Suppressor macrophage treated with lipopolysaccharide for 4 hours (primary cell): ENCODE results near the gene EVC.
"Not testable (repeated sequence)": the region's sequence is repeated elsewhere in the genome, so short reads cannot be mapped to it uniquely, and the experiment has no call there.

Experiments used
- DNase-seq: peaks from one replicate; pipeline ENCODE4 v3.0.0-alpha.2; 2020

The EVC gene

DNA sequence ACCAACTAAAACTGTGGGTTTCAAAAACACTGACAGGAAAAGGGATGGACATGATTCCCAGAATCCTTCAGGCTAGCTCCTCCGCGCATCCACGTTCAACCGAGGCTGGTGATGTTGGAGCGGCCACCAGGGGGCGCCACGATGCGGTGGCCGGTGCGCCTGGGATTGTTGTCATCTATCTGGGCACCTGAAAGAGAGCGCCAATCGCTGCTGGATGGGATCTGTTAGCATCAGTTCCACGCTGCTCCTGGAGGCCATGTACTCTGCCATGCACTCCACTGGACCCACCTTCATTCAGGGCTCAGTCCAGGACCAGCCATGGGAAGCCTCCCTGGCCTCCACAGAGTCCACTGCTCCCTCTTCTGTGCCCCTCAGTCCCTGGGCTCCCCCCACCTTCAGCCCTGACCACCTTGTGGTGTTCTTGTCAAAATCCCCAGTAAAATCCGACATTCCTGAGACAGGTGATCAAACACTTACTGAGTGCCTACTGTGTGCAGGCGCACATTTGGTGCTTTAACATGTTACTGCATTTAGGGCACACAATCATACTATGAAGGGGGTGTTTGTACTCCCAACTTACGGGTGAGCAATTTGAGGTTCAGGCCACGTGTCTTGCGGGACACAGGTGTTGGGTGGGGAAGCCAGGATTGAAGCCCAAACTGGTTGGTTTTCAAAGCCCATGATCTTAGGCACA is 110.8 kb downstream of the EVC start:
- DNase-seq = no peak

DNA sequence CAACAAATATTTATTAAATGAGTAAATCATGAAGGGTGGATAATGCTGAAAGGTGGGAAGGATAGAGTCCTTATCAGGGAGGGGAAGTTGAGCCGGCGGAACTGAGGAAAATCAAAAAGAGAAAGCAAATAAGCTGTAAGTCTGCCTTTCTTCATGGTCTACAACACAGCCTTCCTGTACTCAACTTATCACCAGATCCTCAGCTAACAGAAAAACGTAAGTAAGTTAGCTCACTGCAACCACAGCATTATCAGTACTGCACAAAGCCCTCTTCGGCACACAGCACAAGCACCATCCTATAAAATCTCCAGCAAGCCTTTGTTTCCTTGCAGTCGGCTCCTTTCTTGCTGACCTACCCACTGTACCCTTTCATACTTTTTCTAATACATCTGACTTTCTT is 111.6 kb downstream of the EVC start:
- DNase-seq = no peak

DNA sequence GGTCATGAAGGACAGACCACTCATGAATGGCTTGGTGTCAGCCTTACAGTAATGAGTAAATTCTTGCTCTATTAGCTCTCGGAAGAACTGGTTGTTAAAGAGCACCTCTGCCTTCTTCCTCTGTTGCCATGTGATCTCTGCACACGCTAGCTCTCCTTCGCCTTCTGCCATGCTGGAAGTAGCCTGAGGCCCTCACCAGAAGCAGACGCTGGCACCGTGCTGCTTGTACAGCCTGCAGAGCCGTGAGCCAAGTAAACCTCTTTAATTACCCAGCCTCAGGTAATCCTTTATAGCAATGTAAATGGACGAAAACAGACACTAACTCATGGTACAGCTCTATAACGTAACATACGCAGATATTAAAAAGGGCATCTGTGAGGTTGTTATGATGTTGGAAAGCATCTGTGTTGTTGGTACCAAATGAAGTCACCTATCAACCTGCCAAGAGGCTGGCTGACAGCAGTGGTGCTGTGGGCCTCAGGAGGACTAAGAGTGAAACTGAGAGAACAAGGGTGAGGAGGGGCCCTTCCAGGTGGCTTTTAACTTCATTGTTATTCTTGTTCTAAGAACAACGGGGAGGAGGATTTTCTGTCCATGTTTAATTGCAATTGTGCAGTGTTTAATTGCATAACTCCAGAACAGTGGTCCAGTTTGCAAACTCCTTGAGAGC is 112.7 kb downstream of the EVC start:
- DNase-seq = no peak

DNA sequence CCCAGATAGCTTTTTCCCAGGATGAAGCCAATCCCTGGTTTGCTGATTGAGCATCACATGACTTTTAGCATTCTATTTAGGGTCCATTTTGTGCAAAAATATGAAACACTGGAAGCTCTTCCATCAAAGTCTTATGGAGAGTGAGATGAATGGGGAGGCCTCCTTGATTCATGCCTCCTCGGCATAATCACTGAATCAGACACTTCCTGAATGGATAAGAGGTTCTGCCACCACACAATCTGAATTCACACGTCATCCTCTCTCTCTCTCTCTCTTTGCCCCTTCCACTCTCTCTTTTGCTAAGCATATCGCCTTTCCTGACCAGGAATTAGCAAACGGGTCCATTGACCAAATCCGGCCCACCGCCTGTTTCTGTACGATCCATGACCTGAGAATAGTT is 113.2 kb downstream of the EVC start:
- DNase-seq = no peak

DNA sequence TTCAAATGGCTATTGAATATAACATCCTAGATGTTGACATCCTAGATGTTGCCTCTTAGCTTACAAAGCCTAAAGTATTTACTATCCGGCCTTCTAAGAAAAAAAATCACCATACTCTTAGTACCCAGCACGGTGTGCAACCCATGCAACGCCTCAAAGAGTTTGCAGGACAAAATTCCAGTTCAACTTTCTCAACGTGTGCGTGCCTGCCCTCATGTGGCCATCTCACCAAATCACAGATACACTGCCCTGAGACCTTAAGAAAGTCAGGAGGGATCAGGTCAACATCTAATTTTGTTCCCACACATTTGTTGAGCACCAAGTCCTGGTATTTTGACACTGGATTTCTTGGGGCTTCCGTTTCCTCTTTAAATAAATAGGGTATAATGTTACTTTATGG is 113.6 kb downstream of the EVC start:
- DNase-seq = peak; percentile 21

DNA sequence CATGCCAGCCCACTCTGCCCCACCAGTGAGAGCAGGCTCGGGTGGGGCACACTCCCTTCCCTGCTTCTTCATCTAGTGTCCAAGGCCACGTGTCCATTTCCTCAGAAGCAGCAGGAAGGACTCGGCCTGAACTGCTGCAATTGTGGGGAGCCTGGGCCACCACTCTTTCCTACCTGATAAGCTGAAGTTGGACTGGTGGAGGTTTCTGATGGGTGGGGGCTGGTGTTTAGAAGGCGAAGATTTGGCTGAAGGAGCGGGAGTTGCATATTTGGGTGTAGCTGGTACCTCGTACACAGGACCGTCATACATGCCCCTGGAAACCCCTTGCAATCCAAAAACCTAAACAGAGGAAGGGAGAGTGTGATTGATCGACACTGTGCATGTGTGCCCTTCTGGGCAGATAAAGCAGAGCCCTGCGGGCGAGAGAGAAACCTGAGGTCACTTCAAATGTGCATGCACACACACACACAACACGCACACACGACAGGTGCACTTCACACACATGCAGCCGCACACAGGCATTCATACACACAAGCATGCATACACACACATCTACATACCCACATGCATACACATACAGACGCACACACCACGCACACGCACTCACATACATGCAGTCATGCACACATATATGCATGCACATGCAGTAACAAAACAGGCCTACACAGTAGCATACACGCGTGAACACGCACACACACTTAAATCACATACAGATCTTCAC is 114.5 kb downstream of the EVC start:
- no peak for DNase-seq

DNA sequence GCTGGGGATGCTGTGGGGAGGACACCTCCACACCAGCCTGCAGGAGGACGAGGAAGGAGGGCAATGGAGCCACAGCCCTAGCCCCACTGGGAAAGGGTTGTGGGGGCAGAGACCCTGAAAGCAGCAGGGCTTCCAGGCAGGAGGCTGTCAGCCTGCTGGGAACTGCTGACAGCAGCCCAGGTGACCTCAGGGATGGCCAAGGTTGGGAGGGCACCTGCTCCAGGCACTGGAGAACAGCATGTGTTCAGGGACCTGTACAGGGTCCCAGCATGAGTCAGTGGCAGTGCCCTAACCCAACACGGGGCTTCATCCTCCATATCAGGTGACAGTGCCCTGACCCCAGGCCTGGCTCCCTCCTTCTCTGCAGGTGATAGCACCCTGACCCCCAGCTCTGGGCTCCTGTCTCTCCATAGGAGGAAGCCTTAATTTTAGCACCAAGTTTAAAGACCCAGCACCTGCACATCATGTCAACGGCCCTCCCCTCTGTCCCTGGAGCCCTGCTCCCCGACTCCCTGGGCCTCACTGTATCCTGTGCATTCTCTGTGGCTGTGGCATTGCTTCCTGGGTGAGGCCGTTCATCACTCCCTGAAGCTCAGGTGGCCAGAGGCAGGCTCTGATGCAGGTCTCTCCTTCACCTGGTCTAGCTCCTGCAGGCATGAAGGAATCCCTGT is 115.6 kb downstream of the EVC start:
- no peak for DNase-seq

DNA sequence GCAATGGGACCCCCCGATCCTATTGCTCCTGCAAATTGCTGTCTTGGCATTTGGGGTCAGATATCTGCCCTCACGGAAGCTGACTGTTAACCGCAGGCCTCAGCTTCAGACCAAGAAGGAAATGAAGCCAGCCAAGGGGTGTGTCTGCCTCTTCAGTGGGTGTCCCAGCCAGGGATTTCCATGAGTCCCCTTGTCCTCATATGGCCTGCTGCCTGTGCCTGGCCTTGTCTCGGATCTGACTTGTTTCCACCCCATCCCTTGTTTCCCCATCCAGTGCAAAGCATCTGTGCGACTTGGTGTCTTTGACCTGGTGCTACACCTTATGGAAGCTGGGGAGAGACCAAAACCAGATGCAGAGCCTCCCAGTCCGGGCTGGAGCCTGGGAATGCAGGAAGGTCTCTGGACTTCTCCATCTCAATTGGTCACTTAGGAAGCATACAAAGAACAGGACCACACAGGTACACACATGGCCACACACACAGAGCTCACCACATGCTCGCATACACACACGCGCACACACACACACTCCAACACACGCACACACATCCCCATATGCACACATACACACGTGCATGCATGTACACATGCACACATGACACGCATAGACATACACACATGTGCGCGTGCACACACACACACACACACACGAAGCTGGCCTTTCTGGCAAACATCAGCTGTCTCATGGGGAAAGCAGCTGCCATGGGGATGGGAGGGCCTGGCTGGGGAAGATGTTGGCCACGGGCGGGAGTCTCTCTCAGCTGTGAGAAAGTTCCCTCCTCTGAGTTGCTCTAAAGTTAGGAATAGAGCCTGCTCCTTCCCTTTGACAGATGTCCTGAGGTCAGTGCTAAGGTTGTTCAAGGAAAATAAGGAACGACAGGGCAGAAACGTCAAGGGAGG is 116.4 kb downstream of the EVC start:
- peak; percentile 37 for DNase-seq

DNA sequence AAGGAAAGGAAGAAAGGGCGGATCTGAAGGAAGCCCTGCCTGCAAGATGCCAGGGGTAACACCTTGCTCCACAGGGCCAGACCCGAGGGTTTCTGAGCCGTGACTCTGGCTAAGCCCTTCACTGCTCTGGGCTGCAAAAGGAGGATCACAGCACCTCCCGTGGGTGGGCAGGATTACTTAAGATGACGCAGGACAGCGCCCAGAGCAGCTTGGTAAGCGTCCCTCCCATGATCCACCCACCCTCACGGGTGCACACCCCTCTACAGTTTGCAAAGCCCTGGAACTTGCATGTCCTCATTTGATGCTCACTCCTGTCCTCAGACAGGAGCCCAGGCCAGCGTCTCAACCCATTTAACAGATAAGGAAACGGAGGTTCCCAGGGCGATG is 117.0 kb downstream of the EVC start:
- DNase-seq = no peak

DNA sequence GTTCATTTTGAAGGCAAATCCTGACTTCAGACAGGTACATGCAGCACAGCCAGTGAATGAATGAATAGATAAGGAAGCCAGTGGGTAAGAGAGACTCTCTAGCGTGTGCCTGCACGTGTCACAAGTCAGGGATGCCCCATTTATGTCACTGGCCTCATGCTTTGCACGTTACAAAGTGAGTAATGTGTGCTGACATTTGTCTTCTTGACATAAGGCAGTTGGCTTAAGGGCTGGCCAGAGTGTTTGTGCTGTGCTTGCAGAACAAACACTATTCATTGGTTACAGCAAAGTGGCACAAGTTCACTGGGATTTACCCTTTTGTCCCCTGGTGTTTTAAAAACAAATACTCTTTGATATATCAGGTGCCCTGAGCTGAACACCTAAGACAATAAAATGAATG is 125.9 kb downstream of the EVC start:
- no peak for DNase-seq

DNA sequence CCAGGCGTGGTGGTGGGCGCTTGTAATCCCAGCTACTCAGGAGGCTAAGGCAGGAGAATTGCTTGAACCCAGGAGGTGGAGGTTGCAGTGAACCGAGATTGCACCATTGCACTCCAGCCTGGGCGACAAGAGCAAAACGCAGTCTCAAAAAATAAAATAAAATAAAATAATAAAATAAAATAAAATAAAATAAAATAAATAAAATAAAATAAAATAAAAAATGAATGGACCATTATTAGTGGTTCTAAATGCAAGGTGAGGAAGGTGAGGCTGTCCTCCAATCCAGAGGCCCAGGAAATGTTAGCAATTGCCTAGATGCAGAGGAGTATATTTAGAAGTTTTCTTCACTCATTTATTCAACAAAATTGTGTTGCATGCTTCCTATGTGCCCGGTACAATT is 126.5 kb downstream of the EVC start:
- DNase-seq = not testable (repeated sequence)

DNA sequence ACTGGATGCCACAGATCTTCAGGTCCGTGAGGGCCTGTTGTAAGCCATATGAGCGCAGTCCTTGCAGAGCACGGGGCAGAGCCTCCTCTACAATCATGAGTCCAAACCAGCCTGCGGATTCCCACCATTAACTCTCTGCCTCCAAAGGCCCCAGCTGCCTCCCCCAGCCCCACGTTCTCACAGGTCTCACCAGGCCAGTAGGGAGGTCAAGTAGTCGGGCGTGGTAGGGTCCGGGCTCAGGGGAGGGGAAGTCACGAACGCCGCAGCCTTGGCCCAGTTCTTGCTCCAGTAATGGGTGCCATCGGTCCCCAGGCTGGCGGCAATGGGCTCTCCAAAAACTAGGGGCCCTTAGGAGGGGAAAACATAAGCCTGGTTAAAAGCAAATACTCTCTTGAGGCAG is 128.3 kb downstream of the EVC start:
- no peak for DNase-seq

DNA sequence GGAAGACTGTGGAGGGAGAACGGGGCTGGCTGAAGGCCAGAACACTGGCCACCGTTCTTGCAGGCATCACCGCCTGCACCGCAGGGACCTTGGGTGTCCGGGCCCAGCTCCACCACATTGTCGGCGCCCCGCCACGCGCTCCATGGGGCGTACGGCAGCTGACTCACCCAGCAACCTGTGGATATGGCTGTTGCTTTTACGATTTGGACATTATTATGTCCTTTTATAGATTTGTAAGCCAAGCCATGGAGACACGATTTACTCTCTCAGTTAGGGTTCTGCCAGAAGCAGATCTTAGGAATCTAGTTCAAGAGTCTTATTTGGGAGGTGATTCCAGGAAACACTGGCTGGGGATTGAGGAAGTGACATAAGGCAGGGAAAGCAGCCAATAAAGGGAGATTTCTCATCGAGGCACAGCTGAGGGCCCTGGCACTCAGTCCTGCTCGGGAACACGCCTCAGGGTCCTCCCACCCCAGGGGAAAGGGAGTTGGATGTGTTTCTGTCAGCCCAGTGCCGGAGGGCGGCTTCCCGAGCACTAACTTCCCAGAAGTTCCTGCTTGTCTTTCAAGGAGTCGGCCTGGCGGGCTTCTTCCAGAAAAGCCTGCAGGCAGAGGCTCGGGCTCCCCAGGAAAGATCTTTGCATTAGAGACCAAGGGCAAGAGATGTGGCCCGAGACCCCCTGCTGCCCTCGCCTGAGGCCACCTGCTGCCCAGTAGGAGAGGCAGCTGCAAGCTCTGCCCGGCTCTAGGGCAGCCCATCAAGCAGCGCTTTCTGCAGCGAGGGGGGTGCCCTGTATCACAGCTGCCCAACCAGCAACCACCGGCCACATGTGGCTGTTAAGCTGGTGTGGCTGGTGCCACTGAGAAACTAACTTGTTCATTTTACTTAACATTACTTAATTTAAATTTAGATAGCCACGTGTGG is 129.0 kb downstream of the EVC start:
- no peak for DNase-seq

DNA sequence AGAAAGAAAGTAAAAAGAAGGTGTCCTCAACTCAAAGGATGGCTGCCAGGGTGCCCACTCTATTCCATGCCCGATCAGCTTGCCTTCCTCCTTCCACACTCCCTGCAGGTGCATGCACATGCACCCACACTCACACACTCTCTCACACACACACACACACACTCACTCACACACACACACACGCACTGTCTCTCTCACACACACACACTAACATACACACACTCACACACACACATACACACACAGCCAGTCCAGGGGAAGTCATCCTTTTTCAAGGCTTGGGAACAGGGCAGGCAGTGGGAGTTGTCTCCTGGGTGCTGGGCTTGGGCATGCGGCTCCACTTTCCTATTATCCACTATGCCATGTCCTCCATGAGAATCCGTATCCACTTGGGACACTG is 131.5 kb downstream of the EVC start:
- no peak for DNase-seq

DNA sequence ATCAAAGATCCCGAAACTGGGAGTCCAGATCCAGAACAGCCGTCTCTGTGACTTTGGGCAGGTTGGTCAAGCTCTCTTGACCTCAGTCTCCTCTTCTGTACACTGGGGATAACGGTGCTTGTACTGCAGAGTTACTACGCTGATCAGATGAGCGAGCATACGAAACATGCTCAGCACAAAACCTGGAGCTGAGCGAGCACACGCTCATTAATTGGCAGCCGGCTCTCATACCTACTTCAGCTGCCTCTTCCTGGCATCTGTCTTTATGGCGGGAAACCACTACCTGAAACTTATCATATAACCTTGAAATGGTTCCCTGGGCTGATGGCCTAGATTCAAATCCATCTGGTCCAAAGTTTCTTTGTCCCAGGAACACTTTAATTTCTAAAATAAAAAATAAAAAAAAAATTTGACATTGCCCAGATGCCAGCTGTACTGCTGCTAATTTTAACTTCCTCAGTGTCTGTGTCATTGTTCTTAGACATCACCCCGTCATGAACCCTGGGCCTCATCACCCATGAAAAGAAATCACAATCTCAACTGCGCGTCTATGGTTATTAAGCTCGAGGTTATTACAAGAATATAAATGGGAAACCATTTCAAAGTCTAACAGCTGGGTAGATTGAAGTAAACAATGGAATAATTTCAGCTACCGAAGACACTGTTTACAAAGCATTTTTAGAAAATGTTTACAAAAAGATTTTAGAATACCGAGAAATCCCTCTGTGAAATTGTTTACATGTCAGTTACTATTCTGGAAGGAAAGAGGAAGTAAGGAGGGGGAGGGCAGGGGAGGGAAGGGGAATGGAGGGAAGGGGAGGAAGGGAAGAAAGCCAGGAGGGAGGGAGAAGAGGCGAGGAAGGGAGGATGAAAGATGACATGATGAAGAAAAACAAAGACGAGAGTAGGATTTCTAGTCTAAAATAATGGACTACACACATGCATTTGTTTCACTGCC is 132.9 kb downstream of the EVC start:
- no peak for DNase-seq

DNA sequence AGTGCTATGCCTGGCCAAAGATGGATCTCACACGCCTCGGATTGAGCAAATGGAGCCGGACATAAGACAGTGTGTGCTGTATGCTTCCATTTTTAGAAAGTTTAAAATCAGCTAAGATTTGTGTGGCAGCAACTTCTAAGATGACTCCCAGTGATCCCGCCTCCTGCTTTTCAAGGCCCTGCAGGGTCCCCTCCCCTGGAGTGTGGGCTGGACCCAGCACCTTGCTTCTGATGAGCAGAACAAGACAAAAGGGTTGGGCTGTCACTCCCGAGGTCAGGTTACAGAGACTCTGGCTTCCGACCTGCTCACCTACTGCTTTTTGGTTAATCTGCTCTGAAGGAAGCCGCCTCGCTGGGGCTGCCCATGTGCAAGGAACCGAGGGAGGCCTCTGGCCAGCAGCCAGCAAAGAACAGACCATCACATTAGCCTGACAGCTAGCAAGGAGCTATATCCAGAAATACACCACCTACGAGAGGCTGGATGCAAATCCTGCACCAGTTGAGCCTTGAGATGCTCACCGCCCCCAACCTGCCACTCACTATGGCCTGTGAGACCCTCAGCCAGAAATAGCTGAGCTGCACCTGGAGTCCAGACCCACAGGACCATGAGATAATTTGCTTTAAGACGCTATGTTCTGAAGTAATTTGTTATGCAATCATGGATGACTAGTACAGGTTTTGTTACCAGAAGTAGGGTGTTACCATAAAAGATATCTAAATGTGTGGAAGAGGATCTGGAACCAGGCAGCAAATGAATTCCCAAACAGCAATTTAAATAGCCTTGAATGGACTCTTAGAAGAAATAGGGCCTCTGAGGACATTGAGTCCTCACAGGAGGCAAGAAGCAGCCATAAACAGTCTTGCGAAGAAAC is 134.3 kb downstream of the EVC start:
- no peak for DNase-seq

DNA sequence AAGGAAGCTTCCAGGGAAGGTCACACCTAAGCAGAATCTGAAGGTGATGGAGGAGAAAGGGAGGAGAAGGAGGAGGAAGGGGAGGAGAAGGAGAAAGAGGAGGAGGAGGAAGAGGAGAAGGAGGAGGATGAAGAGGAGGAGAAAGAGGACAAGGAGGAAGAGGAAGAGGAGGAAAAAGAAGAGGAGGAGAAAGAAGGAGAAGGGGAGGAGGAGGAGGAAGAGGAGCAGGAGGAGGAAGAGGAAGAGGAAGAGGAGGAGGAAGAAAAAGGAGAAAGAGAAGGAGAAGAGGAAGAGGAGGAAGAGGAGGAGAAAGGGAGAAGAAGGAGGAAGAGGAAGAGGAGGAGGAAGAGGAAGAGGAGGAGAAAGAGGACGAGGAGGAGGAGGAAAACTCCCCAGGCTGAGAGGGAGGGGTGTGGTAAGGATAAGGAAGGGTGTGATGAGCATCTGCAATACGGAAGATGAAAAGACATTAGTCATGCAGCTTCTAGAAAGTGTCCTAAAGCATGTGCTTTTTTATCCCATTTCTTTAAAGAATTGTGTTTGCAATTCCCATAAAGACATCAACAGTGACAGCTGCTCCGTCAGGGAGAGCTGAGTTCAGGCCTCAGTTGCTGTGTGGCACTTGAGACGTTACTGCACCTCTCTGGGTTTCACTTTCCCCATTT is 140.8 kb downstream of the EVC start:
- no peak for DNase-seq

DNA sequence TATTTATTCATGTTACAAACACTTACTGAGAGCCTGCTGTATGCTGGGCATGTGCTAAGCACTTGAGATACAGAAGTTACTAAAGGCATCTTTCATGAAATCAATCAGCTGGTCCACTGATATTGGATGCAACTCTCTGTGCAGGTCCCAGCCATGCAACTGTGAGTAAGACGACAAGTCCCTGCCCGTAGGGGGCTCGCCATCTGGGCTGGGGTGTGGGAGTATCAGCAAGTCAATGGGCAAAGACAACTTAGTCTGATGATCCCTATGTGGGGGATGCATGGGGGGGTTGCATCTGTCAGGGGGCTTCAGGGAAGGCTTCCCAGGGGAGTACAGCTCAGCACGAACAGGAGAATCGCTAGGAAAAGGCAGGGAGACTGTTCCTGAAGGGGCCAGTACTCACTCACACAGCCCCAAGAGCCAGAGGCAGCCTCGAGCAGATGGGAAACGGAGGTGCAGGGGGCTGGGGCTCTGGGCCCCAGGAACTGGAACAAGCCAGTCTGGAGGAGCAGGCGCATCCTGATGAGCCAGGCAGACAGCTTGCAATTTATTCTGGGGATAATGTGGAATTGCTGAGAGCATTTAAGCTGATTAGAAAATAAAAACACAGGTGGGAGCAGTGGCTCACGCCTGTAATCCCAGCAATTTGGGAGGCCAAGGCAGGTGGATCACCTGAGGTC is 141.7 kb downstream of the EVC start:
- DNase-seq = no peak
